Esophagus muscularis mucosa (tissue), 4 donors: ENCODE measurements around the gene PHOX2A. TPM values are rescaled to one million over a fixed set of nuclear protein-coding genes. Genes with fewer than 3 reads are reported as not detected.

Experiments used
- DNase-seq: peaks from one replicate; pipeline ENCODE4 v3.0.0-alpha.2; 2017; ENCODE audit errors: extremely low spot score
- H3K27ac ChIP-seq, 4 donors: fragments of 200-600 bp; sonication (generic); replicated peaks in 1 of 4; 1 replicate in 3 of 4; 2 replicates in 1 of 4; pipeline ENCODE4 v1.5.1; 2016 to 2019; ENCODE audit warnings: mild to moderate bottlenecking in 1 of 4
- H3K27me3 ChIP-seq, 4 donors: fragments of 200-600 bp; sonication (generic); one replicate each; pipeline versions ENCODE4 v1.5.1 to v1.6.0; 2016 to 2019
- H3K36me3 ChIP-seq, 4 donors: fragments of 200-600 bp; sonication (generic); one replicate each; pipeline ENCODE4 v1.5.1; 2016 to 2019
- H3K4me1 ChIP-seq, 4 donors: fragments of 200-600 bp; sonication (generic); one replicate each; pipeline ENCODE4 v1.5.1; 2016 to 2019
- H3K4me3 ChIP-seq, 4 donors: fragments of 200-600 bp; sonication (generic); 1 replicate in 2 of 4; 2 replicates in 2 of 4; pipeline ENCODE4 v1.5.1; 2016 to 2019; ENCODE audit warnings: mild to moderate bottlenecking in 4 of 4, moderate library complexity in 1 of 4
- H3K9me3 ChIP-seq, 4 donors: fragments of 200-600 bp; sonication (generic); 1 replicate in 3 of 4; 2 replicates in 1 of 4; pipeline ENCODE4 v1.5.1; 2016 to 2019
- CTCF ChIP-seq, 3 experiments: fragments of 200-600 bp in 2 of 3; fragments of 450-650 bp in 1 of 3; sonication (generic) in 2 of 3; IDR thresholded peaks; one replicate each; pipeline ENCODE4 v1.5.1; 2017 to 2019; ENCODE audit warnings: antibody characterized with exemption in 3 of 3, mild to moderate bottlenecking in 2 of 3, moderate library complexity in 1 of 3
- EP300 ChIP-seq: sonication (generic); formaldehyde crosslinking; IDR thresholded peaks from one replicate; pipeline ENCODE4 v1.6.1; 2017; ENCODE audit warnings: antibody characterized with exemption
- POLR2A ChIP-seq: fragments of 450-650 bp; IDR thresholded peaks from one replicate; pipeline ENCODE4 v1.6.1; 2017; ENCODE audit warnings: antibody characterized with exemption, moderate library complexity, mild to moderate bottlenecking, low read depth
- POLR2AphosphoS5 ChIP-seq, 2 donors: sonication (generic); formaldehyde crosslinking; IDR thresholded peaks; one replicate each; pipeline ENCODE4 v1.6.1; 2017; ENCODE audit warnings: antibody characterized with exemption in 2 of 2
- WGBS: methylation state at CpG from one replicate; pipeline ENCODE4 v1.1.5; 2018; 5-methylcytosine and 5-hydroxymethylcytosine counted together
- intact Hi-C: fragments of 100-400 bp; cut with DNase I; formaldehyde crosslinking; loops from one replicate; pipeline ENCODE4 v1.15.1; 2023
- total RNA-seq, 4 donors: library from RNA; depleted of rRNA; stranded (reverse); fragments of >200 nt; gene quantifications; one replicate each; pipeline versions ENCODE4 v1.1.0 to v1.2.1, GENCODE V29; 2016

Gene PHOX2A
- total RNA-seq, 4 donors from 2014 or later = 1.2 to 1.3 (median 1.3) TPM

DNA sequence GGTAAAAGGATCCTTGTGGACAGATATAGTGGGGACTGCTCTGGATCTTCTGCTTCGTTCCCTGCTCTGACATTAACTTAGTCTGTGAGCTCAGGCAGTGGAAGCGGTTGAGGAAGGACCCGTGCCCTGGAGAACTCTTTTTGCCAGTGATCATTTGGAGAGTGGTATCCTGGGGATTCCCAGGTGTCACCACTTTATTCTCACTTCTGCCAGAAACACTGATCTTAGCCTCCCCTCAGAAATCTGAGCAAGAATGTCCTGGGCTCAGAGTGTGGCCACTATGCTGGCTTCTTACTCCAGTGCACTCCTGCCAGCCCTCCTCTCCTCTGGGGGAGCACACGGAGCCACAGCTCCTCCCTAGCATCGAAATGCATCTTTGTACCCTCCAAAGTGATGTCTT is 7.6 kb upstream of the PHOX2A start:
- H3K27ac ChIP-seq = no peak overlapping the region
- H3K36me3 ChIP-seq = no peaks in the 10 kb centered on the region
- H3K4me1 ChIP-seq = no peaks in the 10 kb centered on the region
- TF ChIP-seq POLR2AphosphoS5 (IDR thresholded peaks at IDR 0.05) (no peak), POLR2A (no peak), EP300 (no peak), CTCF (IDR thresholded peaks at IDR 0.05) (no peak)
- no peak for DNase-seq
- H3K27me3 ChIP-seq = peaks cover 0 to 45% (median 6%) of the 10 kb centered on the region in 4 donors
- WGBS = 93% methylated on average over 5 of the region's 5 CpGs
- no peak overlapping the region for H3K4me3 ChIP-seq
- intact Hi-C loops = no loop called here
- H3K9me3 ChIP-seq = no peaks in the 10 kb centered on the region

GRCh38 chr11:72250661-72251464 is 6.9 kb upstream of the PHOX2A start:
- intact Hi-C loops = no loop called here
- H3K9me3 ChIP-seq = no peaks in the 10 kb centered on the region
- DNase-seq = no peak
- H3K36me3 ChIP-seq = no peaks in the 10 kb centered on the region
- no peak overlapping the region for H3K4me3 ChIP-seq
- H3K4me1 ChIP-seq = no peaks in the 10 kb centered on the region
- H3K27ac ChIP-seq = no peak overlapping the region
- no peak for TF ChIP-seq POLR2AphosphoS5 (IDR thresholded peaks at IDR 0.05)
- TF ChIP-seq POLR2A = no peak
- TF ChIP-seq CTCF (IDR thresholded peaks at IDR 0.05) = no peak
- TF ChIP-seq EP300 = no peak
- H3K27me3 ChIP-seq = peaks cover 0 to 53% (median 11%) of the 10 kb centered on the region in 4 donors
- WGBS = 93% methylated on average over 14 of the region's 24 CpGs

DNA sequence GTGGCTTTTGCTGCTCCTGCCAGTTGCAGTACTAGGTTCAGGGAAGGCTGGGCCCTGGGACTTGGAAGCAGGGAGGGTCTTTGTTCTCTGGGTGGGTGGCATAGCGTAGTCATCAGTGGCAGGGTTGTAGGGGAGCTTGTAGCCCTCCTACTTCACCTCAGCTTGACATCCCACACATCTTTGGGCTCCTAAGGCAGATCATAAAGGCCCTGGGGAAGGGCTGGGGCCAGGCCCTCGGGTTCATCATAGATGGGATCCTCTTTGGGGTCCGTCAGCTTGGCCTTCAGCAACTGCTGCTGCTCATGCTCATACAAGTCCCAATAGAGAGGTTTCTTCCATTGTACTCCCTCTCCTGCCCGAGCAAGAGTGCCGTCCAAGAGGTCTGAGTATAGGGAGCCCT is 6.0 kb upstream of the PHOX2A start:
- Histone ChIP-seq H3K27ac (no peak overlapping the region), H3K27me3 (peaks cover 0 to 62% (median 19%) of the 10 kb centered on the region in 4 donors), H3K36me3 (no peaks in the 10 kb centered on the region), H3K9me3 (no peaks in the 10 kb centered on the region), H3K4me3 (no peak overlapping the region), H3K4me1 (peaks cover 0 to under 1% (median 0%) of the 10 kb centered on the region in 4 donors)
- 97% methylated on average over 5 of the region's 5 CpGs for WGBS
- no peak for DNase-seq
- intact Hi-C loops = no loop called here
- TF ChIP-seq CTCF (IDR thresholded peaks at IDR 0.05) (no peak), POLR2A (no peak), EP300 (no peak), POLR2AphosphoS5 (IDR thresholded peaks at IDR 0.05) (no peak)

DNA sequence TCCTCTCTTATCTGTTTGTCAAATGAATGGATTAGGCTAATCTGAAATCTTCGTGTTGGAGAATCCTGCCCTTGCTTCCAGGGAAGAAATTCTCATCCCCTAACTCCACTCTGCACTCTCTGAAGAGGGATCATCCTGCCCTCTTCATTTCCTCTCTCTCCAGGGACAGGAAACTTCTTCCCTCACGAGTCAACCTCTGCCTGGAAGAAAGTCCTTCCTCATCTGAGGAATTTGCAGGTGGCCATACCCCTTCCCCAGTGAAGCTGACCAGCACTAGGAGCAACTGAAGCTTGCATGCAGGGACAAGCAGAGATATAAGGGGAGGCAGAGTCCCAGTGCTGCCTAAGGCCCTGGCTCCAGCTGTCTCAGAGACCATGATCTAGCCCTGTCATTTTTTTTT is 3.6 kb upstream of the PHOX2A start:
- DNase-seq = no peak
- no peaks in the 10 kb centered on the region for H3K36me3 ChIP-seq
- H3K27ac ChIP-seq = no peak overlapping the region
- H3K4me3 ChIP-seq = no peak overlapping the region
- no peaks in the 10 kb centered on the region for H3K9me3 ChIP-seq
- intact Hi-C loops = no loop called here
- peaks cover 18 to 78% (median 41%) of the 10 kb centered on the region in 4 donors for H3K27me3 ChIP-seq
- 36% methylated on average over 2 of the region's 2 CpGs for WGBS
- peaks cover 12 to 16% (median 15%) of the 10 kb centered on the region in 4 donors for H3K4me1 ChIP-seq
- TF ChIP-seq EP300 (no peak), CTCF (IDR thresholded peaks at IDR 0.05) (no peak)
